GM20000 (cell line): ENCODE measurements around the gene NOTCH2.

ENCODE experiments used
- DNase-seq: peaks from one replicate; pipeline ENCODE4 v3.0.0; 2012; ENCODE audit warnings: low spot score
- TF ChIP-seq, protein P1 (sequence below): IDR thresholded peaks from 2 replicates; pipeline ENCODE4 v1.5.1; 2012; ENCODE audit warnings: mild to moderate bottlenecking, control low read depth; ENCODE audit errors: extremely low read depth, missing control alignments

The NOTCH2 gene

DNA sequence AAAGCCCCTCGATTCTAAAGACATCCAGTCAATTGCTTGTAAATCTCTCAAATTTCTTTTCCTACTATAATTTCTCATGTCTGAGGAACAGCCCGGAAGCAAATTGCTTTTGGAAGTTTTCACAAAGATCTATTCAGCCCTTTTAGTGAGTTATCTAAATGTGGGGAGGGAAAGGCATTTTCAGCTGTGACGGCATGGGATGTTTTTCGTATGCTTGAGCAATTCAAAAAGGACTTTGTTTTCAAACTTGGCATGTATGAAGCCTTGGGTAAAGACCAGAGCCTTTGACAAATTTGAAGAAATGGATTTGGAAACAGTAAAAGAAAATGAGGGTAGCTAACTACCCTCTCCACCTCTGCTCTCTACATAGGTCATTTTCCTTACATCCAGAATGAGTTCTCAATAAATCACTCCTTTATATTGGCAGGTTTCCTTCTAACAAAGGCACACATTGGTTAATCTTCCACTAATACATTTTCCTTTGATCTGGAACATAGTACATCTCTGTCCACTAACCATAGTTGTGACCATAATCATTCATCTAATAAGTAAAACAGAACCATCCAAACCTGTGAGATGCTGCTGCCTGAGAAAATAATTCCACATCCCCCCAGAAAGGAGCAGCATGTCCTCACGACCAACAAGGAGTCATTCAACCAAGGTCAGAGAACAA, 107.0 kb downstream of the NOTCH2 start:
- DNase-seq: no peak
- TF ChIP-seq, protein P1, sequence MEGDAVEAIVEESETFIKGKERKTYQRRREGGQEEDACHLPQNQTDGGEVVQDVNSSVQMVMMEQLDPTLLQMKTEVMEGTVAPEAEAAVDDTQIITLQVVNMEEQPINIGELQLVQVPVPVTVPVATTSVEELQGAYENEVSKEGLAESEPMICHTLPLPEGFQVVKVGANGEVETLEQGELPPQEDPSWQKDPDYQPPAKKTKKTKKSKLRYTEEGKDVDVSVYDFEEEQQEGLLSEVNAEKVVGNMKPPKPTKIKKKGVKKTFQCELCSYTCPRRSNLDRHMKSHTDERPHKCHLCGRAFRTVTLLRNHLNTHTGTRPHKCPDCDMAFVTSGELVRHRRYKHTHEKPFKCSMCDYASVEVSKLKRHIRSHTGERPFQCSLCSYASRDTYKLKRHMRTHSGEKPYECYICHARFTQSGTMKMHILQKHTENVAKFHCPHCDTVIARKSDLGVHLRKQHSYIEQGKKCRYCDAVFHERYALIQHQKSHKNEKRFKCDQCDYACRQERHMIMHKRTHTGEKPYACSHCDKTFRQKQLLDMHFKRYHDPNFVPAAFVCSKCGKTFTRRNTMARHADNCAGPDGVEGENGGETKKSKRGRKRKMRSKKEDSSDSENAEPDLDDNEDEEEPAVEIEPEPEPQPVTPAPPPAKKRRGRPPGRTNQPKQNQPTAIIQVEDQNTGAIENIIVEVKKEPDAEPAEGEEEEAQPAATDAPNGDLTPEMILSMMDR: no peak

DNA sequence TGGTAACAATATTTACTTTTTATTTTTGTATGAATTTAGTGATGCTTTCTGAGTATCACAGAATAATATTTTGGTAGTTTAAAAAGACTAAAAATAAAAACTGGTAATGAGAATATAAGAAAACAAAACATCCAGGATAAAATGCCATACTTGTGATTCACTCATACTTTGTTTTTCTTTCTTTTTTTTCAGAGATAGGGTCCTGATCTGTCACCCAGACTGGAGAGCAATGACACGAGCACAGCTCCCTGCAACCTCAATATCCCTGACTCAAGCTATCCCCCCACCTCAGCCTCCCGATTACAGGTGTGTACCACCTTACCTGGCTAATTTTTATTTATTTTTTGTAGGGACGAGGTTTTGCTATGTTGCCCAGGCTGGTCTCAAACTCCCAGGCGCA, 109.0 kb downstream of the NOTCH2 start:
- TF ChIP-seq, protein P1: no peak
- no peak for DNase-seq

DNA sequence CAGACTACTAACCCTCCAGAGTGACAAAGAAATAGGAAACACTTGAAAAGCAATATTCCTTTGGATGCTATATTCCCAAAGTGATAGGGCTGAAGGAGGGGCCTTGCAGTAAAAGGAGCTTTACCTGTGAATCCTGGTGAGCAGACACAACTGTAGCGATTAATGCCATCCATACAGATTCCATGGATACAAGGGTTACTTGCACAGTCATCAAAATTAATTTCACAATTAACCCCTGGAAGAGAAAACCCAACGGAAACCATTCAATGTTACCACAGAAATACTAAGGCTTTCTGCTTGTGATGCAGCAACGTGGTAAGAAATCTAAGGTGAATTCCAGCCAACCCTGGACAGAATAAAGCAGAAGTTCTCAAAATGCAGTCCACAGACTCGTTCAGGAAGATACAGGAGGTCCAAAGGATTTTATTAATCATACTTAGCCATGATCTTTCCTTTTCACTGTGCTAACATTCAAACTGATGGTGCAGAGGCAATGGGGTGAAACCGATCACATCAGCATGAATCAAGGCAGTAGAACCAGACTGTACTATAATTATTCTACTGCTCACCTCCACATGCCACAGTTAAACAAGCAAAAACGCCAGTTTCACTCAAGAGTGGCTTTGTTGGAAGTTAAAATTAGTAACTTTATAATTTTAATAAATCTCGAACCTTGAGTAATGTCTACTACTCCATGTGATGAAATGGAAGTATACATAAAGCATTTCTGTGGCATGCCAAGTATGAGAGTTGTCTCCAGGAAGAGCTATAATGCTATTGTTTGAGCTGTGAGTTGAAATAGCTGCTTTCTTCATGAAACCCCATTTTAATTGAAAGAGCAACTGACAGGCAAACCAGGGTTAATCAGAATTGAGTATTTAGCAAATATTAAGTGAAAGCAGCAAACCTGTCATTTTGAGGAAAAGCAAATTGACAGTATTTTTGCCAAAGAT, 109.9 kb downstream of the NOTCH2 start:
- DNase-seq: no peak
- TF ChIP-seq, protein P1: no peak

DNA sequence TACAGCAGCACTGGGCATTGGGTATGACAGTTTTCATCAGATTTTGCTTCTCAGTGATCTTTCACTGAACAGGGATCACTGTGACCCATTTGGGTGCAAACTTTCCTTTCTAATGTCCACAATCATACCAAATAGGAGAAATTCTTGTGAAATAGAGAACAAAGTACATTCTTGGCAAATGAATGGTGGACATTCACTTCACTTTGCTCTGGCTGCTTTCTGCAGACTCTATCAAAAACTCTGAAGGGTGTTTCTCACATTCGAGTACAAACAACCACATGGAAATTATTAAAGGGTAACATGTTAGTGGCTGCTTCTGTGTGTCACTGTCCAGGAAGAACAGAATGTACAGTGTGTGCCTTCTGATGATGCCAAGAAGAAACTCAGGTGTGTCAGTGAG, 111.2 kb downstream of the NOTCH2 start:
- DNase-seq: no peak
- TF ChIP-seq, protein P1: no peak

DNA sequence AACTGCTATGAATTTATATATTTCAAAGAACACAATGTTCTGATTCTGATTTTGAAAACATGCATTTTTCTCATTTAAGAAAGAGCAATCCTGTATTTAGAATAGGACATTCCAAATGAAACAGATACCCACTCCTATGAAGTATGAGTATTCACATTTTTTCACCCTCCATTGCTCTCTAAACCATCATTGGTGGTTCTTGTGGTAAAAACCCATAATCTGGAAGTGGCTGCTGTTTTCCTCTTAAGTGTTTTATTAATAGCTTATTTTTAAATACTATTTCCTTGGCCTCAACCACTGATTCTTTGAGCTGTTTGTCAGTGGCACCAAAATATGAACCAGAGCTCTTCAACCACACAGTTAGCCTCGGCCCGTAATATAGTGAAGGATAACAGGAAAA, 113.2 kb downstream of the NOTCH2 start:
- TF ChIP-seq, protein P1: no peak
- no peak for DNase-seq

DNA sequence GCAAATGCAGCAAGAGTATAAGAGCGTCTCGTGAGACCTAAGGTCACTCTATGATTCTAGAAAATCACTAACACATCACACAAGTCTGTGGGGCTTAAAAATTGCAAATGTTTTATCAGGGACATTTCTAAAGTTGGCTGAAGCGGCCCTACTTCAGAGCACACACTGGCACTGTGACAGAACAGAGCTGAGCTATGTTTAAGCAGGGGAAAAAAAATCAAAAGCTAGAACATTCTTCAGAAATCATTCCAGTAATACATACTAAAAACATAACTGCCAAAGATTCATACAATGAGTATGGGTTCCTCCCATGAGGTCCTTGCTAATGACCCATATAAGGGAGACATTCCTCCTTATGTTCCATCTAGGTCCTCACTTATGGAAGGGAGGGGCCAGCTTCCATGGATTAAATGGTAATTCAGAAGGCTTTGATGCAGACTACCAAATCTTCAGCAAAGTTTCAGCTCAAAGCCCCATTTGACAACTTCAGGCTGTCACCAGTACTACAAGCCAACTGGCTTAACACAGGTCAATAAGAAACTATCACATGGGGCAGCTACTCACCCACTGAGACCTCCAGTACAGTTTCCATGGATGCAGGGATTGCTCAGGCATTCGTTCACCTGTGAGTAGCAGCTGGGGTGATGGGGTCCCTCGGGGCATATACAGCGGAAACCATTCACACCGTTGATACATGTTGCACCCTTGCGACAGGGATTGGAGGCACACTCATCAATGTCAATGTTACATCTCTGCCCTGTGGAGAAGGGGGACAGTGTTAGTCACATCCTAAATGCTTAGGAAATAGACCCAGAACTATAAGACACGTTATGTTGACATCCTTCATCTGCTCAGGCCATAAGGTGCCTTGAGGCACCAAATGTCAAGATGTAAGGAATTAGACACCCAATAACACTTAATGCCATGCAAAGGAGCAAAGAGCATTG, 114.7 kb downstream of the NOTCH2 start:
- TF ChIP-seq, protein P1: no peak
- no peak for DNase-seq
